SK-N-SH (cell line): ENCODE results near the gene UBXN6. TPM values are rescaled to one million over a fixed set of nuclear protein-coding genes. Genes with fewer than 3 reads are reported as not detected.

Source experiments
- CTCF ChIA-PET: fragments of 300-600, 350-600 bp; formaldehyde crosslinking; extraction: SDS; loops from one replicate; lab custom pipeline; 2021; lab: Yijun Ruan, JAX
- POLR2A ChIA-PET: fragments of 350-600 bp; sonication (Branson Sonifier 250); formaldehyde crosslinking; extraction: SDS; loops from one replicate; lab custom pipeline; 2020; ENCODE audit warnings: antibody characterized with exemption, inconsistent platforms; lab: Yijun Ruan, JAX
- DNase-seq: peaks from one replicate; pipeline ENCODE4 v3.0.0; 2012
- H2AFZ ChIP-seq: fragments of 200-600 bp; sonication (generic); 2 replicates; pipeline ENCODE4 v1.8.1; 2016; ENCODE audit warnings: antibody characterized with exemption, mild to moderate bottlenecking, low read depth
- H3F3A ChIP-seq: fragments of 200-600 bp; sonication (generic); replicated peaks from 2 replicates; pipeline ENCODE3; 2016; ENCODE audit warnings: antibody characterized with exemption, mild to moderate bottlenecking; ENCODE audit not compliant: insufficient read depth
- H3K27ac ChIP-seq, 2 experiments: fragments of 200-500 bp in 1 of 2; fragments of 200-600 bp in 1 of 2; sonication (Bioruptor generic) in 1 of 2; sonication (generic), shearing (Covaris generic) in 1 of 2; 2 replicates each; pipeline versions ENCODE4 v1.5.1 to v1.6.1; 2014 to 2016; ENCODE audit warnings: low read depth in 2 of 2, inconsistent platforms in 1 of 2, low read length in 1 of 2, mild to moderate bottlenecking in 1 of 2, mixed read lengths in 1 of 2
- H3K27me3 ChIP-seq: fragments of 200-600 bp; sonication (generic), shearing (Covaris generic); 2 replicates; pipeline ENCODE4 v1.6.1; 2016; ENCODE audit warnings: mixed run types; ENCODE audit not compliant: insufficient read depth
- H3K36me3 ChIP-seq, 2 experiments: fragments of 200-500 bp in 1 of 2; fragments of 200-600 bp in 1 of 2; sonication (Bioruptor generic) in 1 of 2; sonication (generic) in 1 of 2; replicated peaks in 1 of 2; 2 replicates each; pipeline versions ENCODE3 to v1.5.1; 2014 to 2016; ENCODE audit warnings: low read length in 1 of 2, mild to moderate bottlenecking in 1 of 2; ENCODE audit not compliant: insufficient read depth in 2 of 2, control insufficient read depth in 1 of 2
- H3K4me1 ChIP-seq, 2 experiments: fragments of 200-500 bp in 1 of 2; fragments of 200-600 bp in 1 of 2; sonication (Bioruptor generic) in 1 of 2; sonication (generic), shearing (Covaris generic) in 1 of 2; 2 replicates each; pipeline versions ENCODE4 v1.5.1 to v1.6.1; 2014 to 2016; ENCODE audit warnings: low read depth in 1 of 2, low read length in 1 of 2, mixed run types in 1 of 2; ENCODE audit not compliant: insufficient read depth in 2 of 2, control insufficient read depth in 1 of 2
- H3K4me2 ChIP-seq: fragments of 200-600 bp; sonication (generic), shearing (Covaris generic); 2 replicates; pipeline ENCODE4 v1.6.1; 2017; ENCODE audit warnings: mixed run types
- H3K4me3 ChIP-seq, 2 experiments: fragments of 200-500 bp in 1 of 2; fragments of 200-600 bp in 1 of 2; sonication (Bioruptor generic) in 1 of 2; sonication (generic), shearing (Covaris generic) in 1 of 2; 2 replicates each; pipeline versions ENCODE4 v1.5.1 to v1.8.1; 2014 to 2016; ENCODE audit warnings: low read depth in 2 of 2, inconsistent platforms in 1 of 2, low read length in 1 of 2, mild to moderate bottlenecking in 1 of 2, mixed read lengths in 1 of 2, moderate library complexity in 1 of 2
- H3K79me2 ChIP-seq: fragments of 200-600 bp; sonication (generic); 2 replicates; pipeline ENCODE4 v1.8.1; 2017; ENCODE audit warnings: mild to moderate bottlenecking; ENCODE audit not compliant: insufficient read depth
- H3K9ac ChIP-seq: fragments of 200-600 bp; sonication (generic); 2 replicates; pipeline ENCODE4 v1.6.1; 2017; ENCODE audit warnings: mixed run types
- H3K9me2 ChIP-seq: fragments of 200-600 bp; sonication (generic); 2 replicates; pipeline ENCODE4 v1.6.1; 2017; ENCODE audit warnings: mixed run types
- H3K9me3 ChIP-seq: fragments of 200-600 bp; sonication (generic); 2 replicates; pipeline ENCODE4 v1.6.1; 2017; ENCODE audit warnings: mixed run types, mild to moderate bottlenecking, moderate library complexity
- H4K20me1 ChIP-seq: fragments of 200-600 bp; sonication (generic); 2 replicates; pipeline ENCODE4 v1.6.1; 2017; ENCODE audit warnings: mild to moderate bottlenecking, mixed run types; ENCODE audit not compliant: insufficient read depth
- CHD2 ChIP-seq: fragments of 150-350 bp; IDR thresholded peaks from 2 replicates; pipeline ENCODE4 v1.6.1; 2018; ENCODE audit warnings: low read length; ENCODE audit not compliant: partially characterized antibody
- EP300 ChIP-seq, 2 experiments: IDR thresholded peaks; 2 replicates each; pipeline versions ENCODE4 v1.4.0 to v1.6.1; 2012; ENCODE audit warnings: borderline replicate concordance in 1 of 2, low read depth in 1 of 2, low read length in 1 of 2
- FOXJ3 ChIP-seq: sonication (generic); formaldehyde crosslinking; IDR thresholded peaks from 2 replicates; pipeline ENCODE4 v1.5.1; 2020; ENCODE audit warnings: mild to moderate bottlenecking, missing genetic modification reagents
- FOXM1 ChIP-seq: IDR thresholded peaks from 2 replicates; pipeline ENCODE4 v1.4.0; 2012; ENCODE audit warnings: low read depth, mild to moderate bottlenecking
- GABPA ChIP-seq: IDR thresholded peaks from 2 replicates; pipeline ENCODE4 v1.4.0; 2012; ENCODE audit warnings: low read depth, mild to moderate bottlenecking
- GATA2 ChIP-seq: sonication (generic); formaldehyde crosslinking; IDR thresholded peaks from 2 replicates; pipeline ENCODE4 v1.5.0; 2020; ENCODE audit warnings: mild to moderate bottlenecking, missing genetic modification reagents
- MEF2A ChIP-seq: IDR thresholded peaks from 2 replicates; pipeline ENCODE4 v1.4.0; 2012; ENCODE audit warnings: low read depth, borderline replicate concordance
- MXI1 ChIP-seq: IDR thresholded peaks from 2 replicates; pipeline ENCODE4 v1.6.1; 2012; ENCODE audit warnings: mild to moderate bottlenecking, low read depth, low read length, improper control_type of control experiment
- NRF1 ChIP-seq: IDR thresholded peaks from 2 replicates; pipeline ENCODE4 v1.6.1; 2012; ENCODE audit warnings: low read depth, mild to moderate bottlenecking, low read length
- POLR2AphosphoS5 ChIP-seq: IDR thresholded peaks from 2 replicates; pipeline ENCODE4 v1.6.1; 2012; ENCODE audit warnings: low read depth, low read length
- RFX5 ChIP-seq: IDR thresholded peaks from 2 replicates; pipeline ENCODE4 v1.6.1; 2012; ENCODE audit warnings: mild to moderate bottlenecking, improper control_type of control experiment, low read length
- RXRA ChIP-seq: IDR thresholded peaks from 2 replicates; pipeline ENCODE4 v1.4.0; 2012; ENCODE audit warnings: low read depth, mild to moderate bottlenecking, borderline replicate concordance
- SIN3A ChIP-seq: IDR thresholded peaks from 2 replicates; pipeline ENCODE4 v1.6.1; 2012; ENCODE audit warnings: low read depth, mild to moderate bottlenecking, low read length, moderate library complexity, borderline replicate concordance
- SMC3 ChIP-seq: IDR thresholded peaks from 2 replicates; pipeline ENCODE4 v1.6.1; 2012; ENCODE audit warnings: low read depth, low read length, improper control_type of control experiment
- TAF1 ChIP-seq: IDR thresholded peaks from 2 replicates; pipeline ENCODE4 v1.6.1; 2012; ENCODE audit warnings: low read depth, mild to moderate bottlenecking, low read length, moderate library complexity, borderline replicate concordance
- TCF12 ChIP-seq: IDR thresholded peaks from 2 replicates; pipeline ENCODE4 v1.4.0; 2012
- YY1 ChIP-seq: IDR thresholded peaks from 2 replicates; pipeline ENCODE4 v1.4.0; 2012; ENCODE audit warnings: low read depth, mild to moderate bottlenecking
- WGBS: methylation state at CpG from one replicate; pipeline ENCODE4 v1.1.6; 2017; ENCODE audit warnings: low lambda C conversion rate; 5-methylcytosine and 5-hydroxymethylcytosine counted together
- polyA plus RNA-seq, 3 experiments: library from polyadenylated mRNA; depleted of rRNA; stranded (reverse); fragments of >200 nt; gene quantifications; 2 replicates each; pipeline ENCODE4 v1.2.3, GENCODE V29; 2012
- TF ChIP-seq, protein P1 (sequence below): fragments of 150-350 bp; IDR thresholded peaks from 2 replicates; pipeline ENCODE4 v1.6.1; 2016; ENCODE audit warnings: mild to moderate bottlenecking, low read depth, low read length
- TF ChIP-seq, protein P2 (sequence below): IDR thresholded peaks from 2 replicates; pipeline ENCODE4 v1.4.0; 2012; ENCODE audit warnings: low read depth, borderline replicate concordance
- TF ChIP-seq, protein P3 (sequence below): IDR thresholded peaks from 2 replicates; pipeline ENCODE4 v1.4.0; 2012; ENCODE audit warnings: low read depth
- TF ChIP-seq, protein P4 (sequence below): fragments of 200-600 bp; sonication (generic); IDR thresholded peaks from 2 replicates; pipeline ENCODE4 v1.6.1; 2017; ENCODE audit warnings: antibody characterized with exemption, mild to moderate bottlenecking, moderate library complexity
- TF ChIP-seq, protein P5 (sequence below): fragments of 150-350 bp; IDR thresholded peaks from 2 replicates; pipeline ENCODE4 v1.6.1; 2017; ENCODE audit warnings: antibody characterized with exemption, low read length, low read depth, borderline replicate concordance
- TF ChIP-seq, protein P6 (sequence below): IDR thresholded peaks from 2 replicates; pipeline ENCODE4; 2012
- TF ChIP-seq, protein P7 (sequence below): IDR thresholded peaks from 2 replicates; pipeline ENCODE4 v1.4.0; 2012; ENCODE audit warnings: low read depth, borderline replicate concordance

Gene UBXN6
- polyA plus RNA-seq, 1 of the 3 experiments (the other 2 are of a cell fraction), result 110 TPM

DNA sequence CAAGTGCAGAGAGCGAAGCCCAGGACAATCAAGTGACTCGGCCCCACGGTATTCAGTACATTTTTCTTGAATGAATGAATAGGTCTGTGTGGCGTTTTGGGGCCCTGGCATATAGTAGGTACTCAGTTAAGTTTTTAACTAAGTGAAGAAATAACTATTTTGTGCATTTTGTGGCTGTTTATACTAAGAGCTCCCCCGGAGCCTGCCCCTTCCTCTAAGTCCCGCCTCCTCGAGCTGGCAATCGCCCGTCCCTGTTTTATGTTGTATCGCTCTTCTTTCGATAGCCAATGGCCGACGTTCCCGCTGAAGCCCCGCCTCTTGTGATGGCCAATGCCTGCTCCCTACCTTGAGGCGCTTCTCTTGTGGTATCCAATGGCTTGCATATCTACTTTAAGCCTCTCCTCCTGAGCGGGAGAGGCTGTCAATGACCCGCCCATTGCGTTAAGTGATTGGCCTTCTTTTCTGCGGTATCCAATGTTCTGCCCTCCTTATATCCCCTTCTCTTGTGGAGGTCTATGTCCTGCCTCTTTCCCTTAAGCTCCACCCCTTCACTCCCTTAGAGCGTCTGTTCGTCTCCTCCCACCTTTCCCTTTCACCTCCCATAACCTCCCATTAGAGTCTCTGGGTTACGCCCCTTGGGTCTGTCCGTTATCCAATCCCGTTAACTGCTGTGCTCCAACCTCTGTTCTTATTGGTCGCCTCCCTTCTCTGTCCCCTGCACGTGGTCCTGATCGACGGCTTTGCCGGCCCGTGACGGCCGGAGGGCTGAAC, 14.0 kb upstream of the UBXN6 start:
- Histone ChIP-seq H3K9me3 (no peaks in the 10 kb centered on the region), H3K9me2 (no peaks in the 10 kb centered on the region), H3K27ac (peak overlapping the region; percentile 82 to 90), H4K20me1 (no peaks in the 10 kb centered on the region), H3K27me3 (no peaks in the 10 kb centered on the region), H3K9ac (peak overlapping the region; percentile 66), H3K4me1 (peaks cover 3 to 21% of the 10 kb centered on the region in 2 experiments; a peak in 1 of 4 replicates), H2AFZ (peak overlapping the region; percentile 95), H3K79me2 (peaks cover 44% of the 10 kb centered on the region), H3F3A (peaks cover 11% of the 10 kb centered on the region), H3K4me2 (peak overlapping the region; percentile 85), H3K4me3 (peak overlapping the region; percentile 60 to 66), H3K36me3 (peaks cover 9 to 10% of the 10 kb centered on the region in 2 experiments)
- POLR2A ChIA-PET, result interaction anchor here (1.0 to 2.0 kb wide), 3 partner anchors 15 to 85 kb away, joined by 3 to 11 read pairs (median 4); no protein-coding TSS in a partner anchor
- under 1% methylated on average over 33 of the region's 33 CpGs for WGBS
- peak; percentile 97 for DNase-seq
- CTCF ChIA-PET, result interaction anchor here (0.6 to 1.3 kb wide), 3 partner anchors 71 to 1218 kb away, joined by 3 to 5 read pairs (median 3); partner anchors contain the start of gene SH3GL1
- TF ChIP-seq RXRA (no peak), FOXJ3 (CRISPR knock-in tag) (no peak), TCF12 (no peak), GABPA (peak; percentile 81), MEF2A (no peak), FOXM1 (no peak), GATA2 (CRISPR knock-in tag) (no peak), MXI1 (peak; percentile 44), YY1 (no peak), TAF1 (no peak; the same call in 1 of the 2 replicates), CHD2 (peak; percentile 96), SIN3A (no peak), SMC3 (no peak), POLR2AphosphoS5 (peak; percentile 55; the same call in 1 of the 2 replicates), RFX5 (peak; percentile 83), NRF1 (no peak; the same call in 1 of the 2 replicates), EP300 (IDR thresholded peaks at IDR 0.05; ENCODE audit: borderline replicate concordance in 1 of 2, low read depth in 1 of 2, low read length in 1 of 2) (no peak)
- TF ChIP-seq, protein P1, sequence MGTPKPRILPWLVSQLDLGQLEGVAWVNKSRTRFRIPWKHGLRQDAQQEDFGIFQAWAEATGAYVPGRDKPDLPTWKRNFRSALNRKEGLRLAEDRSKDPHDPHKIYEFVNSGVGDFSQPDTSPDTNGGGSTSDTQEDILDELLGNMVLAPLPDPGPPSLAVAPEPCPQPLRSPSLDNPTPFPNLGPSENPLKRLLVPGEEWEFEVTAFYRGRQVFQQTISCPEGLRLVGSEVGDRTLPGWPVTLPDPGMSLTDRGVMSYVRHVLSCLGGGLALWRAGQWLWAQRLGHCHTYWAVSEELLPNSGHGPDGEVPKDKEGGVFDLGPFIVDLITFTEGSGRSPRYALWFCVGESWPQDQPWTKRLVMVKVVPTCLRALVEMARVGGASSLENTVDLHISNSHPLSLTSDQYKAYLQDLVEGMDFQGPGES, result peak; percentile 97
- TF ChIP-seq, protein P2, sequence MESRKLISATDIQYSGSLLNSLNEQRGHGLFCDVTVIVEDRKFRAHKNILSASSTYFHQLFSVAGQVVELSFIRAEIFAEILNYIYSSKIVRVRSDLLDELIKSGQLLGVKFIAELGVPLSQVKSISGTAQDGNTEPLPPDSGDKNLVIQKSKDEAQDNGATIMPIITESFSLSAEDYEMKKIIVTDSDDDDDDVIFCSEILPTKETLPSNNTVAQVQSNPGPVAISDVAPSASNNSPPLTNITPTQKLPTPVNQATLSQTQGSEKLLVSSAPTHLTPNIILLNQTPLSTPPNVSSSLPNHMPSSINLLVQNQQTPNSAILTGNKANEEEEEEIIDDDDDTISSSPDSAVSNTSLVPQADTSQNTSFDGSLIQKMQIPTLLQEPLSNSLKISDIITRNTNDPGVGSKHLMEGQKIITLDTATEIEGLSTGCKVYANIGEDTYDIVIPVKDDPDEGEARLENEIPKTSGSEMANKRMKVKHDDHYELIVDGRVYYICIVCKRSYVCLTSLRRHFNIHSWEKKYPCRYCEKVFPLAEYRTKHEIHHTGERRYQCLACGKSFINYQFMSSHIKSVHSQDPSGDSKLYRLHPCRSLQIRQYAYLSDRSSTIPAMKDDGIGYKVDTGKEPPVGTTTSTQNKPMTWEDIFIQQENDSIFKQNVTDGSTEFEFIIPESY, result no peak
- TF ChIP-seq, protein P3, sequence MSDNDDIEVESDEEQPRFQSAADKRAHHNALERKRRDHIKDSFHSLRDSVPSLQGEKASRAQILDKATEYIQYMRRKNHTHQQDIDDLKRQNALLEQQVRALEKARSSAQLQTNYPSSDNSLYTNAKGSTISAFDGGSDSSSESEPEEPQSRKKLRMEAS, result no peak
- TF ChIP-seq, protein P4, sequence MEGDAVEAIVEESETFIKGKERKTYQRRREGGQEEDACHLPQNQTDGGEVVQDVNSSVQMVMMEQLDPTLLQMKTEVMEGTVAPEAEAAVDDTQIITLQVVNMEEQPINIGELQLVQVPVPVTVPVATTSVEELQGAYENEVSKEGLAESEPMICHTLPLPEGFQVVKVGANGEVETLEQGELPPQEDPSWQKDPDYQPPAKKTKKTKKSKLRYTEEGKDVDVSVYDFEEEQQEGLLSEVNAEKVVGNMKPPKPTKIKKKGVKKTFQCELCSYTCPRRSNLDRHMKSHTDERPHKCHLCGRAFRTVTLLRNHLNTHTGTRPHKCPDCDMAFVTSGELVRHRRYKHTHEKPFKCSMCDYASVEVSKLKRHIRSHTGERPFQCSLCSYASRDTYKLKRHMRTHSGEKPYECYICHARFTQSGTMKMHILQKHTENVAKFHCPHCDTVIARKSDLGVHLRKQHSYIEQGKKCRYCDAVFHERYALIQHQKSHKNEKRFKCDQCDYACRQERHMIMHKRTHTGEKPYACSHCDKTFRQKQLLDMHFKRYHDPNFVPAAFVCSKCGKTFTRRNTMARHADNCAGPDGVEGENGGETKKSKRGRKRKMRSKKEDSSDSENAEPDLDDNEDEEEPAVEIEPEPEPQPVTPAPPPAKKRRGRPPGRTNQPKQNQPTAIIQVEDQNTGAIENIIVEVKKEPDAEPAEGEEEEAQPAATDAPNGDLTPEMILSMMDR, result no peak
- TF ChIP-seq, protein P5, sequence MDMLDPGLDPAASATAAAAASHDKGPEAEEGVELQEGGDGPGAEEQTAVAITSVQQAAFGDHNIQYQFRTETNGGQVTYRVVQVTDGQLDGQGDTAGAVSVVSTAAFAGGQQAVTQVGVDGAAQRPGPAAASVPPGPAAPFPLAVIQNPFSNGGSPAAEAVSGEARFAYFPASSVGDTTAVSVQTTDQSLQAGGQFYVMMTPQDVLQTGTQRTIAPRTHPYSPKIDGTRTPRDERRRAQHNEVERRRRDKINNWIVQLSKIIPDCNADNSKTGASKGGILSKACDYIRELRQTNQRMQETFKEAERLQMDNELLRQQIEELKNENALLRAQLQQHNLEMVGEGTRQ, result peak; percentile 95
- TF ChIP-seq, protein P6, sequence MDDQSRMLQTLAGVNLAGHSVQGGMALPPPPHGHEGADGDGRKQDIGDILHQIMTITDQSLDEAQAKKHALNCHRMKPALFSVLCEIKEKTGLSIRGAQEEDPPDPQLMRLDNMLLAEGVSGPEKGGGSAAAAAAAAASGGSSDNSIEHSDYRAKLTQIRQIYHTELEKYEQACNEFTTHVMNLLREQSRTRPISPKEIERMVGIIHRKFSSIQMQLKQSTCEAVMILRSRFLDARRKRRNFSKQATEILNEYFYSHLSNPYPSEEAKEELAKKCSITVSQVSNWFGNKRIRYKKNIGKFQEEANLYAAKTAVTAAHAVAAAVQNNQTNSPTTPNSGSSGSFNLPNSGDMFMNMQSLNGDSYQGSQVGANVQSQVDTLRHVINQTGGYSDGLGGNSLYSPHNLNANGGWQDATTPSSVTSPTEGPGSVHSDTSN, result peak; percentile 100
- TF ChIP-seq, protein P7, sequence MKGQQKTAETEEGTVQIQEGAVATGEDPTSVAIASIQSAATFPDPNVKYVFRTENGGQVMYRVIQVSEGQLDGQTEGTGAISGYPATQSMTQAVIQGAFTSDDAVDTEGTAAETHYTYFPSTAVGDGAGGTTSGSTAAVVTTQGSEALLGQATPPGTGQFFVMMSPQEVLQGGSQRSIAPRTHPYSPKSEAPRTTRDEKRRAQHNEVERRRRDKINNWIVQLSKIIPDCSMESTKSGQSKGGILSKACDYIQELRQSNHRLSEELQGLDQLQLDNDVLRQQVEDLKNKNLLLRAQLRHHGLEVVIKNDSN, result peak; percentile 99
